ENCODE results near the gene DNAH7.

The DNAH7 gene

GRCh38 chr2:195863121-195863520 is 205.5 kb downstream of the DNAH7 start:
- DNase-seq (ENCODE audit: low spot score), result no peak

- no peak for DNase-seq (ENCODE audit: low spot score)
Measured at GRCh38 chr2:195861821-195862220, 206.8 kb downstream of the DNAH7 start.

DNA sequence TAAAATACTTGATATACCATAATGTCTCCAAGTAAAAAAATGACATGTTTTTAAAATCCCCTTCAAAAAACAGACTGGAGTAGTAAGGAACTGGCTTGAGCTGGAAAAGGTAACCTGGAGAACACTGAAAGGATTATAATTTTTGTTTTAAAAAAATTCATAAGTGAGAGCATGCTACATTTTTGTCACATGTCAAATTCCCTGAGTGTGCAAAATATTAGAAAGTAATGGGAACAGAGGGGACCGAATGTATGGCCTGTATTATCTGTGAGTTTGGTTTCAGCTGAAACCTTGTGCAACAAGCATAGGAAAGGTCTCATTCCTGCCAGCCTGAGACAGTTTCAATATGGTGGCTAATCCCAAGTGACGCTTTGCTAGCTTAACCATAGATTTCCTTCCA is 209.1 kb downstream of the DNAH7 start:
- no peak for DNase-seq (ENCODE audit: low spot score)

GRCh38 chr2:195857132-195857531 is 211.5 kb downstream of the DNAH7 start:
- DNase-seq (ENCODE audit: low spot score), result no peak

GRCh38 chr2:195850764-195851163 is 217.9 kb downstream of the DNAH7 start:
- no peak for DNase-seq (ENCODE audit: low spot score)

- DNase-seq (ENCODE audit: low spot score), result no peak
Measured at GRCh38 chr2:195848119-195848899, 220.3 kb downstream of the DNAH7 start.

DNA sequence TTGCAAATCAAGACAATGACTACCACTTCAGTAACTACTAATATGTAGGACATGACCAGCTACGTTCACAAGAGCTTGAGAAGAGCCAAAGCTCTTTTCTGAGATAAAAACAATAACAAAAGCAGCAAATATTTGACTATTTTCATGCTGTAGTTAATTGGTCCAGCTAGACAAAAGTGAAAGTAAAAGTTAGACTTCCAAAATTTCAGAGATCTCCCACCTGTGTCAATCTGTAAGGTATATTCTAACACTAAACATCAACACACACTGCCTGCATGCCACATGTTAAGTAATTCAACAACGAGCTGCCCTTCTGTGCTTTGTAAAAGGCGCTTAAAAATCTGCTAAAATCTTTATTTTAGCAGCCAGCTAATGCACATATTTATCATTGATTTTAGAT is 225.7 kb downstream of the DNAH7 start:
- DNase-seq (ENCODE audit: low spot score), result no peak

DNA sequence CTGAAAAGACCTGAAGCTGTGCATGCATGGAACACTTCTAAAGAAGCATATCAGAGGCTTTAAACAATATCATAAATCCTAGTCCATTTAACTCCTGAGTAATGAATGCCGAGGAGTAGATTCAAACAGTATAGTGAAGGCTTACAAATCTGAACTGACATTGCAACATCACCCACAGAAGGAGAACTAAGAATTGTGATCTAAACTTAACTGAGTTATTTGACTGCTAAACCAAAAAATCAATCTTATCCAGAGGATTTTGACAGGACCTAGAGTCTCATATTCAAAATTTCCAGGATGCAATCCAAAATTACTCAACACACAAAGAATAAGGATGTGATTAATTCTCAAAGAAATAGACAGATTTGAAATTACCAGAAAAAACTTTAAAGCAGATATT is 230.6 kb downstream of the DNAH7 start:
- DNase-seq (ENCODE audit: low spot score), result peak; percentile 47

- no peak for DNase-seq (ENCODE audit: low spot score)
Measured at GRCh38 chr2:195836002-195836401, 232.6 kb downstream of the DNAH7 start.

DNA sequence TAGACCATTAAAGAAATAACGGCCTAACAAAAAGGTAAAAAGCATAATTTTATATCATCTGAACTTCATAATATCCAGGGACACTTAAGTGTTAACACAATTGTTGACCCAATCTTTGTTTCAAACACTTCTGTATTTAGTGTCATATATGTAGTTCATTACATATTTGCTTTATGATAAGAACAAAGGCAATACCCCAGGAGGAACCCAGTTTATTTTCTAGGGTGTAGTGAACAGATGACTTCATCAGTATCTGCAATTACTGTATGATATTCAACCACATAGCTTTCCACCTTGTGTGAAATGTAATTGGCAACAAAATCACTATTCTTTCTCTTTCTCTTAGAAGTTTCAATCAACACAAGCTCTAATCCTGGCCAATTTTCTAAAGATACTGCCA is 233.8 kb downstream of the DNAH7 start:
- DNase-seq (ENCODE audit: low spot score), result no peak

GRCh38 chr2:195830968-195831950 is 237.4 kb downstream of the DNAH7 start:
- no peak for DNase-seq (ENCODE audit: low spot score)

DNA sequence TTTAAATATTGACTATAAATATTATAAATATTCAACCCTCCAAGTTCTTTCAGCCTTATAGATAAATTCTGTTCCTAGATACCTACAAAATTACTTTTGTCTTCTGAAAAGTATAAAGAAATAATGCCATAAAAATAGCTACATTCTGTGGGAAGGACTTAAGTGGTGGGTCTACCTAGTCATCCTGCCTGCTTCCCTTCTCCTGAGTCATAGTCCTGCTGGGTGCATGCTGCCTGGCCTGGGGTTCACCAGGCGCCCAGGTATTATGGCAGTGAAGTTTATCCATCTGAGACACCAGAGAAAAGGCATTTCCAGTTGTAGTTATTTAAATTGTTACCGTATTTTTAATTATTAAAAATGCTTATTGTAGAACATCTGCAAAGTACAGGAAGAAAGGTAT is 244.2 kb downstream of the DNAH7 start:
- DNase-seq (ENCODE audit: low spot score), result no peak

DNA sequence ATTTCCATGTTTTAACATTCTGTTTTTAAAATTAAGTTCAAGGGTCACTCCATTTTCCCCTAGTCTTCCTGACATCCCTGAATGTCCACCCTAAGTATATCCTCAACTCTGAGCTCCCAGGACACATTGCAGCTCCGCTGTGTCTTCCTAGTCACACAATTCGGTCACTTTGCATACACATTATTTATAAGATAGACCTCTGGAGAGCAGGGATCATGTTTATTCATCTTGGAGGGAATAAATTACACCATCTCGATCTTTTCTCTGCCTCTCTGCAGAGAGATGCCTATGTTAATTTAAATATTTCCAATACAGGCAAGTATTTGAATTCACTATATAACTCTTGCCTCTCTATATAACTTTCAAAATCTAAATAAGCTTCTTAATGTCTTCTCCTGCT is 245.4 kb downstream of the DNAH7 start:
- no peak for DNase-seq (ENCODE audit: low spot score)

DNA sequence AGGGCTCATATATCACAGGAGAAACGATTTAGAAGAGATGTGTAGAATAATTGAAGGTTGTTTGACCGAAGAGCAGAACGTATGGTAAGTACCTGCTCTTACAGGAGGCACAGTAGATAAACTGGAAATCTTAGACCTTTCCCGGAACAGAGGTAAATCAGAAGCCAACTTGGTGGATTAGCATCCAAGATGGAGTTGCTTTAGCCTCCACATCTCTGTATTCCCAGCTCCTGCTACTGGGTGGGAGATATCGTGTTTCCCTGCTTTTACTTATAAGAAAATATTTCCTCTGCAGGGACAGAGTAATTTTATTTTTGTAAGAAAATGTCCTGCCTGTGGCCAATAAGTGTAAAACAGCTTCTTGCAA is 247.1 kb downstream of the DNAH7 start:
- DNase-seq (ENCODE audit: low spot score), result no peak

GRCh38 chr2:195820867-195821565 is 247.6 kb downstream of the DNAH7 start:
- no peak for DNase-seq (ENCODE audit: low spot score)

DNA sequence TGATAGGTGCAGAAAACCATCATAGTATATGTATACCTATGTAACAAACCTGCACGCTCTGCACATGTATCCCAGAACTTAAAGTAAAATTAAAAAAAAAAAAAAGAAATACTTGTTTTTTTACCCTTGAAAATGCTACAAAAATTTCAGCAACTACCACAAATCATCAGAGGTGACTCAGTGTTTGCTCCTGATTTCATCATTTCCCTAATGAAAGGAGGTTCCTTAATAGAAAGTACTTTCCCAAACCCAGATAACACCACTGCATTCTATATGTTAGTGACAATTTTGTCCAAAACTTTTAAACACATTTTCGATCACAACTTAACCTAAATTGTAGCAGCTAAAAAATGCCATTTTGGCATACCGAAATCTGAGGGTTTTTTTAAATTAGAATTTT is 248.3 kb downstream of the DNAH7 start:
- DNase-seq (ENCODE audit: low spot score), result no peak

- no peak for DNase-seq (ENCODE audit: low spot score)
Measured at GRCh38 chr2:195819276-195819675, 249.4 kb downstream of the DNAH7 start.

GRCh38 chr2:195818526-195818925 is 250.1 kb downstream of the DNAH7 start:
- DNase-seq (ENCODE audit: low spot score), result no peak

GRCh38 chr2:195818106-195818505 is 250.5 kb downstream of the DNAH7 start:
- DNase-seq (ENCODE audit: low spot score), result no peak

GRCh38 chr2:195815083-195815482 is 253.6 kb downstream of the DNAH7 start:
- DNase-seq (ENCODE audit: low spot score), result no peak

GRCh38 chr2:195813421-195813820 is 255.2 kb downstream of the DNAH7 start:
- DNase-seq (ENCODE audit: low spot score), result no peak

- DNase-seq (ENCODE audit: low spot score), result no peak
Measured at GRCh38 chr2:195810340-195811098, 258.1 kb downstream of the DNAH7 start.

Data from putamen (tissue), 1 donor.